Epithelial cell of proximal tubule (primary cell): ENCODE results near the gene MPO. TPM values are rescaled to one million over a fixed set of nuclear protein-coding genes. Genes with fewer than 3 reads are reported as not detected.

Experiments used
- DNase-seq: peaks from one replicate; pipeline ENCODE4 v3.0.0-alpha.2; 2011; ENCODE audit warnings: low read depth
- H3K4me3 ChIP-seq: 2 replicates; pipeline ENCODE4 v1.5.1; 2011; ENCODE audit warnings: low read depth, mild to moderate bottlenecking, low read length
- total RNA-seq: library from RNA; depleted of rRNA; stranded (reverse); fragments of >200 nt; gene quantifications from 2 replicates; pipeline ENCODE4 v1.2.3, GENCODE V29; 2015
- TF ChIP-seq, protein P1 (sequence below): conservative IDR thresholded peaks from 2 replicates; pipeline ENCODE4 v1.5.1; 2012; ENCODE audit warnings: low read depth, mild to moderate bottlenecking, low read length

MPO gene
- total RNA-seq, 1 donor from 2014 or later = not detected

DNA sequence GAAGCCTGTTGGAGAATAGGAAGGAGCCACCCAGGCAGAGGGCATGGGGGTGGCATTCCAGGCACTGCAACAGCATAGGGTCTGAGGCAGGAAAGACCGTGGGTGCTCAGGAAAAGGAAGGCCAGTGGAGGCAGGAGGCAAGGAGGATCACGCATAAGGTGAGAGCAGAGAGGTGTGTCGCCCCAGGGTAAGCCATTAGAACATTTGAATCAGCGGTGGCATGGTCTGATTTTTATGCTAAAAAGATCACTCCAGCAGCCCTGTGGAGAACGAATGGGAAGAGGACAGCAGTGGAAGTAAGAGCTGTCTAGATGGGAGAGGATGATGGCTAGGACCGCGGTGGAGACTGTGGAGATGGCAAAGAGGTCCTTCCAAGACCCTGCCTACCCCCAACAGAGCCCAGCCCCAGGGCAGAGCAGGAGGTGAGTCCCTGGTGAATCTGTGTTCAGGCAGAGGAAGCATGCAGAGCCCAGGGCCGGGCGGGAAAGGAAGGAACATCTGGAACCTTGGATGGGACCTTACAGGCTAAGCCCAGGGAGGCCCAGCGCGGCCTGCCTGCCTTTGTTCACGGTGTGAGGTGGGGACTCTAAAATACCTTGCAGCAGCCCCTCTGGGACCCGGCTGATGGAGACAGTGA, 34.5 kb downstream of the MPO start:
- H3K4me3 ChIP-seq = no peak overlapping the region
- DNase-seq = no peak
- TF ChIP-seq, protein P1, sequence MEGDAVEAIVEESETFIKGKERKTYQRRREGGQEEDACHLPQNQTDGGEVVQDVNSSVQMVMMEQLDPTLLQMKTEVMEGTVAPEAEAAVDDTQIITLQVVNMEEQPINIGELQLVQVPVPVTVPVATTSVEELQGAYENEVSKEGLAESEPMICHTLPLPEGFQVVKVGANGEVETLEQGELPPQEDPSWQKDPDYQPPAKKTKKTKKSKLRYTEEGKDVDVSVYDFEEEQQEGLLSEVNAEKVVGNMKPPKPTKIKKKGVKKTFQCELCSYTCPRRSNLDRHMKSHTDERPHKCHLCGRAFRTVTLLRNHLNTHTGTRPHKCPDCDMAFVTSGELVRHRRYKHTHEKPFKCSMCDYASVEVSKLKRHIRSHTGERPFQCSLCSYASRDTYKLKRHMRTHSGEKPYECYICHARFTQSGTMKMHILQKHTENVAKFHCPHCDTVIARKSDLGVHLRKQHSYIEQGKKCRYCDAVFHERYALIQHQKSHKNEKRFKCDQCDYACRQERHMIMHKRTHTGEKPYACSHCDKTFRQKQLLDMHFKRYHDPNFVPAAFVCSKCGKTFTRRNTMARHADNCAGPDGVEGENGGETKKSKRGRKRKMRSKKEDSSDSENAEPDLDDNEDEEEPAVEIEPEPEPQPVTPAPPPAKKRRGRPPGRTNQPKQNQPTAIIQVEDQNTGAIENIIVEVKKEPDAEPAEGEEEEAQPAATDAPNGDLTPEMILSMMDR = no peak

DNA sequence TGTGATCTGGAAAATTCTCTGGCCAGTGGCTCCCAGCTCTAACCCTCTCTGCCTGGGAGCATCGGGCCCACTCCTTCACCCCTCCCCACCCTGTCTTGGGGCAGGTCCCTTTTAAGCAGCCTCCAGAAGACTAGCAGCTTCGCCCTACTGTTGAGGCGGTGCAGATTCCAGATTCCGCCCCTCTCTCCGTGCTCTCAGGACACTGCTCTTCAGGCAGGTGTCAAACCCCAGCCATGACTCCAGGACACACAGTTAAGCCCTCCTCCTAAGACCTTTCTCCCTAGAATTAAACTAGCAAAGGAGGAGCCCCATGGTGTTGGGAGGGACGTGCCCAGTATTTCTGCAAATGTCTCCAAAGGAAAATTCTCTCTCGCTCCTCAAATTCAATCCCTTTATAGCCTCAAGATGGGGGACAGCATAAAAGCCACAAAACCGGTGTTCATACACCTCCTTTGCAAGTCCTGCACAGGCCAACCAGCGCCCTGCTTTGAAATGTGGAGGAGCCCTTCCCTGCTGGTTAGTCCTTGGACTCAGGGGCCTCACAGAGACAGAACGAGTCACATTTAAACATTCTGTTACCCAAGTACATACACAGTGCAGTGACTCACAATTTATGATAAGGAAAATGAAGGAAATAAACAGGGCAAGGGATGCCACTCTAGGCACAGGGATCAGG, 35.2 kb downstream of the MPO start:
- H3K4me3 ChIP-seq = no peak overlapping the region
- TF ChIP-seq, protein P1 = no peak
- DNase-seq = no peak

DNA sequence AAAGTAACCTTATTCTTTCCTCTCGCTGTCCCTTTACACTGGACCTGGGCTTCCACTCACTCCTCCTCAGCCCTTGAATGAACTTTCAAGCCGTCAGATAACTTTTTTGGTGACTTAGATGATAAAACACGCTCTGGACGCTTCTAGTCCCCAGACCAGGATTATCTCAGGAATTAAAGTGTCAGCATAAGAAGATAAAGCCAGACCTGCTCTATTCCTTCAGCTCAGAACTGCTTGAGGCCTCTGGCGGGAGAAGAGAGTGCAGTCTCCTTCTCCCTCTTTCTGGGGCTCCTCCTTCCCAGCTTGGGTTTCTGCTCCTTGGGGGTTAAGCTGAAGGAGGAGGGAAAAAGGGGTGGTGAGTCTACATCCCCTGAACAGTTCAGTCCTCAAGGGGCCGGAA, 35.8 kb downstream of the MPO start:
- TF ChIP-seq, protein P1 = no peak

DNA sequence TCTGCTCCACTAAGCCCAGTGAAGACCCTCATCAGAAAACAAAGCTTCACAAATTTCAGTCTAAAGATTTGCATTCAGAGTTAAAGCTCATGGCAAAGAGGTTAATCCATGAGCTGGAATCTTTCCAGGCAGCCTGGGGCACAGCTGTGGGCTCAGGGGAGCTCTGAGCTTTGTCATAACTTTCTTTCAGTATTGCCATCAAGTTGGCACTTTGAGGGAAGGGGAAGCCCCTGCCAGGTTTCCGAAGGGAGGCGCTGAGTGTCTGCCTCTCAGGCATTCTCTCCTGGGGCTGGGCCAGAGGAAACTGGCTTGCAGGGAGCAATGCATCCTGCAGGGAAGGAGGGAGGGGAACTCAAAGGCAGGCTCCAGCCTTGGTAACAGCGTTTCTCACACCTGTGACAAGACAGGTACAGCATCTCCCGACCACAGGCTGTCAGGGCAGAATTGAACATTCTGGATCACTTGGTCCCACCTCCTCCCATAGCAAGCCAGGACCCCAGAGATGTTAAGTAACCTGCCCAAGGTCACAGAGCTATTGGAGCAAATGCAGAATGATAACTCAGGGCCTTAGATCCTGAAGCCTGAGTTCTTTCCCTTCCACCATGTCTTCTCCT, 38.5 kb downstream of the MPO start:
- TF ChIP-seq, protein P1 = no peak
- no peak for DNase-seq
- H3K4me3 ChIP-seq = no peak overlapping the region

More for the DNA sequence above, 35.8 kb downstream of the MPO start:
- DNase-seq = no peak
- H3K4me3 ChIP-seq = no peak overlapping the region

DNA sequence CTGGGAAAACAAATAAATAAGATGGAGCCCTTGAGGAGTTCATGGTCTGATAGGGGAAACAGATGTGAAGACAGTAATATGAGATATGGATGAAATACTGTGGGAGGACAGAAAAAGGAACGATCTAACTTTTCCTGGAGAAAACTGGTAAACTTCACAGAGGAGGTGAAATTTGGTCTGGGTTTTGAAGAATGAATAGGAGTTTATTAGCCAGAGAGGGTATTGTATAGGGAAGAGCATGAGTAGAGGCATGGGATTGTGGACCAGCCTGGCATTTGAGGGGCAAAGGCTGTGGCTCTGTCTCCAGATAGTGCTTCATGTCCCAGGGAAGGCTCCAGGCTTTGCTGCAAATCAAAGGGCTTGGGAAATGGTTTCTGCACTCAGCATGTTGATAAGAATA, 40.7 kb downstream of the MPO start:
- no peak for DNase-seq
- TF ChIP-seq, protein P1 = no peak
- H3K4me3 ChIP-seq = no peak overlapping the region

DNA sequence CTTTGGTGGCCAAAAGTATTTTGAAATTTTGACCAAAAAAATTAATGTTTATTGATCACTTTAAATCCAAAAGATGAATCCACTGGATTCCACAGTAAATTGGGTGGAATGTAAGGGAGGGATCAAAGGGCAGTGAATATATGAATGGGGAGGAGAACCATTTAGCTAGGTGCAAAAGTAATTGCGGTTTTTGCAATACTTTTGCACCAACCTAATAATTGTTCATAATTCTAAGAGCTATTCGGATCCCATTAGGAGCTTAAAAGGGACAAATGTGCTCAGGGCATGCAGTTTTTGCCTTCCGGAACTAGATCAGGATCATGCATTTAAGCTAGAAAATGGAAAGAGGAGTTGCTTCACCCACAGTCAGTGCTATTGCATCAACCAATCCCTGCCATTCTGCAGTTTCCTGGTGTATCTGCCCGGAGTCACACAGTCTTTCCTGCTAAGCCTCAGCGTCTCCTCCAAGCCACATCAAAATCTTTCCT, 42.5 kb downstream of the MPO start, which contains the start of gene LPO:
LPO (plus strand) TSS at position 438 of the 488 bp plus-strand sequence. CDS start 4,396 bp downstream, outside the sequence.
- TF ChIP-seq, protein P1 = no peak
- H3K4me3 ChIP-seq = no peak within 1 kb of the TSS
- DNase-seq = no peak
